SK-N-SH (cell line): ENCODE results near the gene DNAH14. TPM values are rescaled to one million over a fixed set of nuclear protein-coding genes. Genes with fewer than 3 reads are reported as not detected.

Experiments used
- CTCF ChIA-PET: fragments of 300-600, 350-600 bp; formaldehyde crosslinking; extraction: SDS; loops from one replicate; lab custom pipeline; 2021; lab: Yijun Ruan, JAX
- POLR2A ChIA-PET: fragments of 350-600 bp; sonication (Branson Sonifier 250); formaldehyde crosslinking; extraction: SDS; loops from one replicate; lab custom pipeline; 2020; ENCODE audit warnings: antibody characterized with exemption, inconsistent platforms; lab: Yijun Ruan, JAX
- DNase-seq: peaks from one replicate; pipeline ENCODE4 v3.0.0; 2012
- H2AFZ ChIP-seq: fragments of 200-600 bp; sonication (generic); 2 replicates; pipeline ENCODE4 v1.8.1; 2016; ENCODE audit warnings: antibody characterized with exemption, mild to moderate bottlenecking, low read depth
- H3F3A ChIP-seq: fragments of 200-600 bp; sonication (generic); replicated peaks from 2 replicates; pipeline ENCODE3; 2016; ENCODE audit warnings: antibody characterized with exemption, mild to moderate bottlenecking; ENCODE audit not compliant: insufficient read depth
- H3K27ac ChIP-seq, 2 experiments: fragments of 200-500 bp in 1 of 2; fragments of 200-600 bp in 1 of 2; sonication (Bioruptor generic) in 1 of 2; sonication (generic), shearing (Covaris generic) in 1 of 2; 2 replicates each; pipeline versions ENCODE4 v1.5.1 to v1.6.1; 2014 to 2016; ENCODE audit warnings: low read depth in 2 of 2, inconsistent platforms in 1 of 2, low read length in 1 of 2, mild to moderate bottlenecking in 1 of 2, mixed read lengths in 1 of 2
- H3K27me3 ChIP-seq: fragments of 200-600 bp; sonication (generic), shearing (Covaris generic); 2 replicates; pipeline ENCODE4 v1.6.1; 2016; ENCODE audit warnings: mixed run types; ENCODE audit not compliant: insufficient read depth
- H3K36me3 ChIP-seq, 2 experiments: fragments of 200-500 bp in 1 of 2; fragments of 200-600 bp in 1 of 2; sonication (Bioruptor generic) in 1 of 2; sonication (generic) in 1 of 2; replicated peaks in 1 of 2; 2 replicates each; pipeline versions ENCODE3 to v1.5.1; 2014 to 2016; ENCODE audit warnings: low read length in 1 of 2, mild to moderate bottlenecking in 1 of 2; ENCODE audit not compliant: insufficient read depth in 2 of 2, control insufficient read depth in 1 of 2
- H3K4me1 ChIP-seq, 2 experiments: fragments of 200-500 bp in 1 of 2; fragments of 200-600 bp in 1 of 2; sonication (Bioruptor generic) in 1 of 2; sonication (generic), shearing (Covaris generic) in 1 of 2; 2 replicates each; pipeline versions ENCODE4 v1.5.1 to v1.6.1; 2014 to 2016; ENCODE audit warnings: low read depth in 1 of 2, low read length in 1 of 2, mixed run types in 1 of 2; ENCODE audit not compliant: insufficient read depth in 2 of 2, control insufficient read depth in 1 of 2
- H3K4me2 ChIP-seq: fragments of 200-600 bp; sonication (generic), shearing (Covaris generic); 2 replicates; pipeline ENCODE4 v1.6.1; 2017; ENCODE audit warnings: mixed run types
- H3K4me3 ChIP-seq, 2 experiments: fragments of 200-500 bp in 1 of 2; fragments of 200-600 bp in 1 of 2; sonication (Bioruptor generic) in 1 of 2; sonication (generic), shearing (Covaris generic) in 1 of 2; 2 replicates each; pipeline versions ENCODE4 v1.5.1 to v1.8.1; 2014 to 2016; ENCODE audit warnings: low read depth in 2 of 2, inconsistent platforms in 1 of 2, low read length in 1 of 2, mild to moderate bottlenecking in 1 of 2, mixed read lengths in 1 of 2, moderate library complexity in 1 of 2
- H3K79me2 ChIP-seq: fragments of 200-600 bp; sonication (generic); 2 replicates; pipeline ENCODE4 v1.8.1; 2017; ENCODE audit warnings: mild to moderate bottlenecking; ENCODE audit not compliant: insufficient read depth
- H3K9ac ChIP-seq: fragments of 200-600 bp; sonication (generic); 2 replicates; pipeline ENCODE4 v1.6.1; 2017; ENCODE audit warnings: mixed run types
- H3K9me2 ChIP-seq: fragments of 200-600 bp; sonication (generic); 2 replicates; pipeline ENCODE4 v1.6.1; 2017; ENCODE audit warnings: mixed run types
- H3K9me3 ChIP-seq: fragments of 200-600 bp; sonication (generic); 2 replicates; pipeline ENCODE4 v1.6.1; 2017; ENCODE audit warnings: mixed run types, mild to moderate bottlenecking, moderate library complexity
- H4K20me1 ChIP-seq: fragments of 200-600 bp; sonication (generic); 2 replicates; pipeline ENCODE4 v1.6.1; 2017; ENCODE audit warnings: mild to moderate bottlenecking, mixed run types; ENCODE audit not compliant: insufficient read depth
- CTCF ChIP-seq: fragments of 200-600 bp; sonication (generic); IDR thresholded peaks from 2 replicates; pipeline ENCODE4 v1.6.1; 2017; ENCODE audit warnings: antibody characterized with exemption, mild to moderate bottlenecking, moderate library complexity
- ELF1 ChIP-seq: IDR thresholded peaks from 2 replicates; pipeline ENCODE4 v1.4.0; 2012
- EP300 ChIP-seq, 2 experiments: IDR thresholded peaks; 2 replicates each; pipeline versions ENCODE4 v1.4.0 to v1.6.1; 2012; ENCODE audit warnings: borderline replicate concordance in 1 of 2, low read depth in 1 of 2, low read length in 1 of 2
- FOXJ3 ChIP-seq: sonication (generic); formaldehyde crosslinking; IDR thresholded peaks from 2 replicates; pipeline ENCODE4 v1.5.1; 2020; ENCODE audit warnings: mild to moderate bottlenecking, missing genetic modification reagents
- GABPA ChIP-seq: IDR thresholded peaks from 2 replicates; pipeline ENCODE4 v1.4.0; 2012; ENCODE audit warnings: low read depth, mild to moderate bottlenecking
- IRF3 ChIP-seq: fragments of 150-350 bp; IDR thresholded peaks from 2 replicates; pipeline ENCODE4 v1.6.1; 2016; ENCODE audit warnings: mild to moderate bottlenecking, low read depth, low read length
- JUND ChIP-seq: IDR thresholded peaks from 2 replicates; pipeline ENCODE4 v1.4.0; 2012
- MEF2A ChIP-seq: IDR thresholded peaks from 2 replicates; pipeline ENCODE4 v1.4.0; 2012; ENCODE audit warnings: low read depth, borderline replicate concordance
- NFIC ChIP-seq: IDR thresholded peaks from 2 replicates; pipeline ENCODE4 v1.4.0; 2012; ENCODE audit warnings: borderline replicate concordance
- RAD21 ChIP-seq: IDR thresholded peaks from 2 replicates; pipeline ENCODE4 v1.6.1; 2012; ENCODE audit warnings: mild to moderate bottlenecking, low read length
- RFX5 ChIP-seq: IDR thresholded peaks from 2 replicates; pipeline ENCODE4 v1.6.1; 2012; ENCODE audit warnings: mild to moderate bottlenecking, improper control_type of control experiment, low read length
- SIN3A ChIP-seq: IDR thresholded peaks from 2 replicates; pipeline ENCODE4 v1.6.1; 2012; ENCODE audit warnings: low read depth, mild to moderate bottlenecking, low read length, moderate library complexity, borderline replicate concordance
- SMC3 ChIP-seq: IDR thresholded peaks from 2 replicates; pipeline ENCODE4 v1.6.1; 2012; ENCODE audit warnings: low read depth, low read length, improper control_type of control experiment
- TAF1 ChIP-seq: IDR thresholded peaks from 2 replicates; pipeline ENCODE4 v1.6.1; 2012; ENCODE audit warnings: low read depth, mild to moderate bottlenecking, low read length, moderate library complexity, borderline replicate concordance
- TCF12 ChIP-seq: IDR thresholded peaks from 2 replicates; pipeline ENCODE4 v1.4.0; 2012
- USF1 ChIP-seq: IDR thresholded peaks from 2 replicates; pipeline ENCODE4 v1.4.0; 2012; ENCODE audit warnings: low read depth, borderline replicate concordance
- USF2 ChIP-seq: fragments of 150-350 bp; IDR thresholded peaks from 2 replicates; pipeline ENCODE4 v1.6.1; 2017; ENCODE audit warnings: antibody characterized with exemption, low read length, low read depth, borderline replicate concordance
- YY1 ChIP-seq: IDR thresholded peaks from 2 replicates; pipeline ENCODE4 v1.4.0; 2012; ENCODE audit warnings: low read depth, mild to moderate bottlenecking
- polyA plus RNA-seq, 3 experiments: library from polyadenylated mRNA; depleted of rRNA; stranded (reverse); fragments of >200 nt; gene quantifications; 2 replicates each; pipeline ENCODE4 v1.2.3, GENCODE V29; 2012

The DNAH14 gene
- polyA plus RNA-seq, 1 of the 3 experiments (the other 2 are of a cell fraction) = 8.0 TPM

GRCh38 chr1:225042263-225042662 lies 112.8 kb downstream of the DNAH14 start:
- Histone ChIP-seq H3K4me1 (no peaks in the 10 kb centered on the region), H3K9ac (no peak overlapping the region), H3K27me3 (no peaks in the 10 kb centered on the region), H3K4me3 (no peak overlapping the region), H3K4me2 (no peak overlapping the region), H4K20me1 (no peaks in the 10 kb centered on the region), H3K36me3 (peaks cover 0 to 12% of the 10 kb centered on the region in 2 experiments), H3K9me2 (no peaks in the 10 kb centered on the region), H3K9me3 (no peaks in the 10 kb centered on the region), H2AFZ (no peak overlapping the region), H3K79me2 (no peaks in the 10 kb centered on the region; the same call in 1 of the 2 replicates), H3F3A (no peaks in the 10 kb centered on the region), H3K27ac (no peak overlapping the region)
- no peak for DNase-seq
- TF ChIP-seq TCF12 (no peak), SIN3A (no peak), EP300 (IDR thresholded peaks at IDR 0.05; ENCODE audit: borderline replicate concordance in 1 of 2, low read depth in 1 of 2, low read length in 1 of 2) (no peak), JUND (no peak), TAF1 (no peak), MEF2A (no peak), RFX5 (no peak), NFIC (no peak), GABPA (no peak), YY1 (no peak)
- POLR2A ChIA-PET = no interaction called here
- CTCF ChIA-PET = no interaction called here

- Histone ChIP-seq H3K9me2 (no peaks in the 10 kb centered on the region), H3K27ac (no peak overlapping the region)
Observed at GRCh38 chr1:225044258-225044657, 114.8 kb downstream of the DNAH14 start.

More at GRCh38 chr1:225044258-225044657, 114.8 kb downstream of the DNAH14 start:
- Histone ChIP-seq H3F3A (no peaks in the 10 kb centered on the region), H3K9me3 (no peaks in the 10 kb centered on the region), H3K4me1 (no peaks in the 10 kb centered on the region), H3K36me3 (peaks cover 0 to 7% of the 10 kb centered on the region in 2 experiments), H3K4me2 (no peak overlapping the region), H4K20me1 (no peaks in the 10 kb centered on the region), H3K79me2 (no peaks in the 10 kb centered on the region), H3K4me3 (no peak overlapping the region), H2AFZ (no peak overlapping the region), H3K27me3 (no peaks in the 10 kb centered on the region), H3K9ac (no peak overlapping the region)
- ChIA-PET POLR2A (no interaction called here), CTCF (interaction anchor here (0.7 kb wide), 1 partner anchor 38 kb away, joined by 3 read pairs; no protein-coding TSS in a partner anchor)
- no peak for DNase-seq
- TF ChIP-seq USF1 (no peak), GABPA (no peak), JUND (no peak), FOXJ3 (CRISPR knock-in tag) (no peak), RFX5 (no peak), TCF12 (no peak), IRF3 (no peak), YY1 (no peak), TAF1 (no peak), RAD21 (no peak), SMC3 (no peak), ELF1 (no peak), USF2 (no peak), CTCF (no peak)
